HK-2 (cell line): ENCODE results near the gene ANAPC2.

Source experiments
- DNase-seq: peaks from one replicate; pipeline ENCODE4 v3.0.0-alpha.2; 2018; ENCODE audit not compliant: unreplicated experiment

The ANAPC2 gene

DNA sequence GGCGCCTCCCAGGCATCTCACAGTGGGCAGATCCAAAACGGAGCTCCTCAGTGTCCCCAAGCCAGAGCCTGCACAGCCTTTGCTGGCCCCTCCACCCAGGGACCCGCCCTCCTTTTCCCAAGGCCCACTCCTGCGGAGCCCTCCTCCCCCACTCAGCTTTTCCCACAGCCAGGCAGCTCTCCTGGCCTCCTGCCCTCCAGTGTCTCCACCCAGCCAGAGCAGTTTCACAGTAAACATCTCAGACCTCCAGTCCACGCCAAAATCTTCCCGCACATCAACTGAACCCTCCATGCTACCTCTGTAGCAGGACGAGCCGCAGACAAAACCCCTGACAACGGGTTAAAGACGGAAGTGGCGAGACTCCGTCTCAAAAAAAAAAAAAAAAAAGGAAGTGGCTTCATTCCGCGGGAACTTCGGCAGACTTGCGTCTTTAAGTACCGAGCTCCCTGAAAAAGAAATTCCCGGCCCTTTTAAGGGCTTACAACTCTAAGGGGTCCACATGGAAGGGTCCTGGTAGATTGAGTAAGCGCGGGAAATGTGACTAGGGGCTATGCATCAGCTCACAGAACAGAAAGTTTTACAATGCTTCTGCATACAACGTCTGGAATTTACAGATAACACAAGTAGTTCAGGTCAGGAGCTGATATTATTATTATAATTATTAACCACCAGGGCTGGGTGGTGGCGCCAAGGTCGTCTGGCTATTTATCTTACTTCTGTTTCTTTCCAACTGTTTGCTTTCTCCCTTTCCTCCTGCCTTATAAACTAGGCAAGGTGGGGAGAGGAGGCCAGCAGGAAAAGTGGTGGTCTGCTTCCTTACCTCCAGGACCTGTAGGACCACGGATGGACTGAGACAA, 60.8 kb downstream of the ANAPC2 start:
- DNase-seq: no peak

DNA sequence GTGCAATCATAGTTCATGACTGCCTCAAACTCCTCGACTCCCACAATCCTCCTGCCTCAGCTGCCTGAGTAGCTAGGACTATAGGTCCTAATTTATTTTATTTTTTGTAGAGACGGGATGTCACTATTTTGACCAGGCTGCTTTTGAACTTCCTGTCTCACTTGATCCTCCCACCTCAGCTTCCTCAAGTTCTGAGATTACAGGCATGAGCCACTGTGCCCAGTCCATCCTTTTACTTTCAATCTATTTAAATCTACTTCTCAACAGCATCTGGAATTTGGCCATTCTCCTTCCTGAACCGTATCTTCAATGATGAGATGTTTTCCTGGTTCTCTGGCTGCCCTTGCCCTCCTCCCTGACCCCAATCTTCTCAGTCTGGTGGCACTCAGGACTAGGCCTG, 61.6 kb downstream of the ANAPC2 start:
- DNase-seq: no peak
